Activated T-cell treated with anti-CD3 and anti-CD28 coated beads for 1 hour (primary cell): ENCODE measurements around the gene EXD3.

Experiments used
- DNase-seq: peaks from one replicate; pipeline ENCODE4 v3.0.0-alpha.2; 2020; ENCODE audit warnings: low read depth

EXD3 gene

GRCh38 chr9:137447722-137448601 is 25.0 kb upstream of the EXD3 start:
- no peak for DNase-seq

DNA sequence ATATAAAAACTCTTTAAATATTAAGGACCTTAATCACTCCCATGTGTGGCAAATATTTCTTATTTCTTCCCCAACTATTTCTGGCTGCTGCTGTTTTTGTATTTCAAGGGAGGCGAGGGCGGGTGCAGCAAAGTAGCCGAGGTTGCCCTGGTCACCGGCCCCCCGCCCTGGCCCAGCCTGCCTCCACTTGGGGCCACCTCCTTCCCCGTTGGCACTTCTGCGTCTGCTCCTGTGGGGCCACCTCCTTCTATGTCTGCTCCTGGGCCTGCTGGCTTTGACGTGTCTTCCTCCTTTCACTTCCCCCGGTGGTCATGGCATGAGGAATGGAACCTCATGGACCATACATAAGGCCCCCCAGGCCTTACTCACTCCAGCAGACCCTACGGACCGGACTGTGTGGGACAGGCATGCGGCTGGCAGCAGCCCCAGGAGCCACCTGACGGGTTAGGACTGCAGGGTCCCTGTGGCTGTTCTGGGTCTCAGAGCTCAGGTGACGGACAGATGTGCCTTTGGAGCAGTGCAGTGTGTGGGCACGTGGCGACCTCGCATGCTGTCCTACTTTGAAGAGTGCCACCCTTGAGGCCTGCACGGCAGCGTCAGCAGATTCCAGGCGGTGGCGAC is 24.0 kb upstream of the EXD3 start:
- DNase-seq = no peak

DNA sequence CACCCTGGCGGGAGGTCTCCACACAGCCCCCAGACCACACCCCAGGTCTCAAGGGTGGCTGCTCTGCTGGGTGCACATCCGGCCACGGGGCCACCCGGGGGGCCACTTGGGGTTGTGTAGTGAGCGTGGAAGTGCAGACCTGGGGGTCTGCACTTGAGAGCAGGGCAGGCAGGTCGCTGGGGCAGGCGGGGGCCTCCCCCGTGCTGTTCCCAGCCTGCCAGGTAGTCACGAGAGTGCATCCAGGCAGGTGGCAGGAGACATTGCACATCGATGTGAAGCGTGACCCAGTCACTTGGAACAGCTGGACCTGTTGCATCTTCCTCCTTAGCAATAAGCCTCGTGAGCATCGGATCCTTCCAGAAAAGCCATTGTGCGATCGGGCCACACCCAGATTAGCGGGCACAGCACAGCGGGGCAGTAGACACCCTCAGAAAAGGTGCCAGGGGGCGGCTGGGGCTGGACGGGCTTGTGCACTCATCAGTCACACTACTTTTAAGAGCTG is 23.0 kb upstream of the EXD3 start:
- DNase-seq = no peak

DNA sequence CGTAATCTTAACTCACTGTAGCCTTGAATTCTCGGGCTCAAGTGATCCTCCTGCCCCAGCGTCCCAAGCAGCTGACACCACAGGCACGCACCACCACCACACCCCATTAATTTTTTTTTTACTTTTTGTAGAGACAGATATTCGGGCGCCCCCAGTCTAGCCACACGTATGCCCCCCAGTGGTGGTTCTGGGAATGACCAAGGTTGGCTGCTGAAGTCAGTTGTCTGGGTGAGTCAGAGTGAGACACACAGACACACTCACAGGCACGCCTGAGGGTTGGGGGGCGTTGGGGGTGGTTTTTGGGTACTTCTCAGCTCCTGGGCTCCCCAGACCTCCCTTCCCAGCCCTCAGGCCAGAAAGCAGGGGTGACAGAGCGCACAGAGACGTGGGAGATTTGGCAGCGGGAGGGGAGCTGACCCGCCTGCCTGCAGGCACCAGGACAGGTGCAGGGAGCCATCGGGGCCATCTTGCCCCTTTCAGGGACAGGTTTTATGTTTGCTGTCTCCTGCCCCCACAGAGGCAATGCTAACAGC is 22.4 kb upstream of the EXD3 start:
- DNase-seq = peak; percentile 86

DNA sequence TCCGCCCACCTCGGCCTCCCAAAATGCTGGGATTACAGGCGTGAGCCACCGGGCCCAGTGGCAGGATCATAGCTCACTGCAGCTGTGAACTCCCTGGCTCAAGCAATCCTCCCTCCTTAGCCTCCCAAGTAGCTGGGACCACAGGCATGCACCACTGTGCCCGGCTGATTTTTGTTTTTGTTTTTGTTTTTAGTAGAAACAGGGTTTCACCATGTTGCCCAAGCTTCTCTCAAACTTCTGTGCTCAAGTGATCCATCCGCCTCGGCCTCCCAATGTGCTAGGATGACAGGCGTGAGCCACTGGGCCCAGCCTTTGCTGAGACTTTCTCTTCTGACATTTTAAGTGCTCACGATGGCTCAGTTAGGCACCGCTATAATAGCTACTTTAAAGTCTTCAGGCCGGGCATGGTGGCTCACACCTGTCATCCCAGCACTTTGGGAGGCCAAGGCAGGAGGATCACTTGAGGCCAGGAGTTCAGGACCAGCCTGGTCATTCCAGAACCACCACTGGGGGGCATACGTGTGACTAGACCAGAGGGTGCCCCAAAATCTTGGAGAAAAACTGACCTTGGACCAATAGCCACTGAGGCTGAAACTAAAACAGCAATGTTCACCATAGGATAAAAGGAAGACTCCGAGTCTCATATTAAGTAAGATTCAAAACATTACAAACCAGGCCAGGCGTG is 21.3 kb upstream of the EXD3 start:
- DNase-seq = no peak

GRCh38 chr9:137441935-137442321 is 19.0 kb upstream of the EXD3 start:
- DNase-seq = no peak

DNA sequence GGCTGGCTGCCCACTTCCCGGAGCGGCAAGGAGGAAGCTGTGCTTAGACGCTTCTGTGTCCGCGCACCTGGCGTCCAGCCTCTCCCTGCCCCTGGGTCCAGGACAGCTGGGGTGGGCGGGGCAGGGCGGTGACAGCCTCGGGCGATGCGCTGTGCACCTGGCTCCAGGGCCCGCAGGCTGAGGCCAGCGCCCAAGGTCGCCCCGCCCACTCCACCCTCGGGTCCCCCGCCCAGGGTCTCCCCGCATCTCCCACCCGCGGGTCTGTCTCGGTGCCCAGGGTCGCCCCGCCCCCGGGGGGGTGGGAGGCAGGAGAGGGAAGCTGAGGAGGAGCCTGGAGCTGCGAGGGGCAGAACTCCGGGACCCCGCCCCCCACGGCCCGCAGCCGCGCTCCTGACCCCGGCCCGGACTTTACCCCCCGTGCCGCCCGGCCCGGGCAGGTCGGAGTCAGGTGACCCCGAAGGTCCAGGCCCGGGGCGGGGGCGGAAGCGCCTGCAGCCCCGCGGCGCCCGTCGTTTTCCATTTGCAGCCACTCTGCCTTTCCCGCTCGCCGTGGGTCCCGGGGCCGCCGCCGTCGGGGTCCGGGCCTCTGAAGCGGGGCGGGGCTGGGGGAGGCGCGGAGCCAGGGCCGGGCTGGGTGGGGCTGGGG is 18.4 kb upstream of the EXD3 start, which contains the start of gene ENTPD8:
ENTPD8 (minus strand) TSS at position 69 of the 646 bp plus-strand sequence. CDS start 3,072 bp downstream, outside the sequence.
- DNase-seq = no peak

GRCh38 chr9:137439158-137439714 is 16.3 kb upstream of the EXD3 start:
- no peak for DNase-seq

GRCh38 chr9:137438591-137439157 is 15.7 kb upstream of the EXD3 start:
- no peak for DNase-seq

GRCh38 chr9:137437691-137438590 is 15.0 kb upstream of the EXD3 start:
- DNase-seq = no peak

- DNase-seq = no peak
Observed at GRCh38 chr9:137436761-137437600, 14.0 kb upstream of the EXD3 start.

DNA sequence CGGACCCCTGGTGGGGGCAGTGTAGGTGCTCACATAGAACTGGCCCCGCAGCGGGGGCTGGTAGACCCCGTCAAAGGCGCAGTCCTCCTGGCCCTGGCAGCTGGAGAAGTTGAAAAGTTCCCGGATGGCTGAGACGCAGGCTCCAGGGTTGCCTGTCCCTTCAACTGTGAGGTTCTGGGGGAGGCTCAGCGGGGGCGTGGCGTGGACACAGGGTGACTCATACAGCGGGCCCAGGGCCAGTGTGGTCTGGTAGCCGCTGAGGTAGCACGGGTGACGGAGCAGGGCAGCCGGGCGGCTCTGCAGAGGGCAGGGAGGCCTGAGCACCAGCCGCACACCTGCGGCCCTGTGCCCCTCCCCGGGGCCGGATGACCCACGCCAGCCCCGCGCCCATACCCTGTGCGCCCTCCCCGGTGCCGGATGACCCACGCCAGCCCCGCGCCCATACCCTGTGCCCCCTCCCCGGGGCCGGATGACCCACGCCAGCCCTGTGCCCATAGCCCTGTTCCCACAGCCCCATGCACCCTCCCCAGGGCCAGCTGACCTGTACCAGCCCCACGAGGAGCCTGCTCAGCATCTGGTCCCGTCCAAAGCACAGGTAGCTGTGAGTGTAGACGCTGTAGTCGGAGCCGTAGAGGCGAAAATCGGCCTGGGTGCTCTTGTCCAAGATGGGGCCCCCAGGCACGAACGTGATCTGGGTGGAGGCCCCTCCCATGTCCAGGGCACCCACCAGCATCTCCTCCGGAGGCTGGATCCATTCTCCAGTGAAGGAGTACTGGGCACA is 13.2 kb upstream of the EXD3 start:
- no peak for DNase-seq

- no peak for DNase-seq
Observed at GRCh38 chr9:137435381-137435891, 12.5 kb upstream of the EXD3 start.

- DNase-seq = no peak
Observed at GRCh38 chr9:137434498-137435380, 11.8 kb upstream of the EXD3 start.

GRCh38 chr9:137433916-137434431 is 11.0 kb upstream of the EXD3 start:
- no peak for DNase-seq

DNA sequence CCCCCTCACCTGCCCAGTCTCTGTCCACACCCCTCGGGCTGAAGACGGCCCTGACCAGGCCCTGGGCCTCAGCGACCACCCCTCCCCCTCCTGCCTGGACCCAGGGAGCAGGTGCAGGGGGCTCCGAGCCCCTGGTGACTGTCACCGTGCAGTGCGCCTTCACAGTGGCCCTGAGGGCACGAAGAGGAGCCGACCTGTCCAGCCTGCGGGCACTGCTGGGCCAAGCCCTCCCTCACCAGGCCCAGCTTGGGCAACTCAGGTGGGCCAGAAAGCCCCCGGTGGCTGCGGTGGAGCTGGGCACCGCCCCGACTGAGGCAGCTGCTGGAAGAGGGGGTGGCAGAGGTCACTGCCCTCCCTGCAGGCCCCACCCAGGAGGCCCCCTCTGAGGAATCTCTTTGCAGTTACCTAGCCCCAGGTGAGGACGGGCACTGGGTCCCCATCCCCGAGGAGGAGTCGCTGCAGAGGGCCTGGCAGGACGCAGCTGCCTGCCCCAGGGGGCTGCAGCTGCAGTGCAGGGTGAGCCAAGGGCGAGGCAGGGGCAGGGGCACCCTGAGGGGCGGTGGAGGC is 10.5 kb upstream of the EXD3 start:
- no peak for DNase-seq
